Measurements from ENCODE around the gene TCF7L1.
"Not testable (repeated sequence)": the region's sequence is repeated elsewhere in the genome, so short reads cannot be mapped to it uniquely, and the experiment has no call there.

Gene TCF7L1

DNA sequence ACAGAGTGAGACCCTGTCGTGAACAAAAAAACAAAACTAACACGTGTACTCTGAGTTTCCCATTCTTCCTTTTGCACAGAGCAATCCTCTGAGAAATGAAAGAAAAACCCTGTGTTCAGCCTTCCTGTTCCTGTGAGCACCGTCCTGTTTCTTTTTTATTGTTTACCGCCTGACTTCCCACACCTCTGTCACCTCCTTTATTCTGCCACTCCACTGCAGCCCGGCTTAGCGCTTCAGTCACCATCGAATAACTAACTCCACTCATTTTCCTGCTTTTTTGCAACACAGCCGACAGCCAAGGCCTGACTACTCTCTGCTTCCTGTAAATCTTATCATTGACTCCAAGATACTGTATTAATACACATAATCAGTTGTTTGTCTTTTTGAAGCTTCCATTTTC lies 153.7 kb downstream of the TCF7L1 start:
- no peak for DNase-seq (ENCODE audit: low read depth)

GRCh38 chr2:85287721-85288120 lies 154.5 kb downstream of the TCF7L1 start:
- DNase-seq (ENCODE audit: low read depth): no peak

GRCh38 chr2:85288244-85288725 lies 155.1 kb downstream of the TCF7L1 start:
- DNase-seq (ENCODE audit: low read depth): no peak

DNA sequence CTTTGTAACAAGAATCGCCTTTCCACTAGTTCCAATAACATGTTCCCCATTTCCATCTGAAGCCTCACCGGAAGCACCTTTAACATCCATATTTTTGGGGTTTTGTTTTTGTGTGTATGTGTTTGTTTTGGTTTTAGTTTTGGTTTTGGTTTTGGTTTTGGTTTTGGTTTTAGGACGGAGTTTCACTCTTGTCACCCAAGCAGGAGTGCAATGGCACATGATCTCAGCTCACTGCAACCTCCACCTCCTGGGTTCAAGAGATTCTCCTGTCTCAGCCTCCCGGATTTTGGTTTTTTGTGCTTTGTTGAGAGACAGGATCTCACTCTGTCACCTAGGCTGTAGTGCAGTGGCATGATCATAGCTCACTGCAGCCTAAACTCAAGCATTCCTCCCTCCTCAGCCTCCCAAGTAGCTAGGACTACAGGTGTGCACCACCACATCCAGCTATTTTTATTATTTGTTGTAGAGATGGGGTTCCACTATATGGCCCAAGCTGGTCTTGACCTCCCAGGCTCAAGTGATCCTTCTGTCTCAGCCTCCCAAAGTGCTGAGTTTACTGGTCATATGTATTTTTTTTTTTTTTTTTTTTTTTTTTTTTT lies 158.3 kb downstream of the TCF7L1 start:
- DNase-seq (ENCODE audit: low read depth): no peak

DNA sequence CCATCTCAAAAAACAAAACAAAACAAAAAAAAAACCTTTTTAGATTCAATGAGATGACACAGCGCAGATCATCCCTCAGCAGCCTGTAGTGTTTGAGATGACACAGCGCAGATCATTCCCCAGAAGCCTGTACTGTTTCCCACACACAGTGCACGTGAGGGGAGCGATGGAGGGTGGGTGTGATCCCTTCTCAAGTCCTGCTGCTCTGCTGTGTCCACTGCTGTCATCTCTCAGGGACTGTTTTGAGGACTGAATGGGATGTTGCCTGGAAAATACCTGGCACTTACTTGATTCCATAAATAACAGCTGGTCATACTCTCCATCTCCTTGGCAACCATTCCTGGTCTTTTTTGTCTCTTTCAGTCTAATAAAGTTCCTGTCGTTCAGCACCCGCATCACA lies 168.9 kb downstream of the TCF7L1 start:
- no peak for DNase-seq (ENCODE audit: low read depth)

DNA sequence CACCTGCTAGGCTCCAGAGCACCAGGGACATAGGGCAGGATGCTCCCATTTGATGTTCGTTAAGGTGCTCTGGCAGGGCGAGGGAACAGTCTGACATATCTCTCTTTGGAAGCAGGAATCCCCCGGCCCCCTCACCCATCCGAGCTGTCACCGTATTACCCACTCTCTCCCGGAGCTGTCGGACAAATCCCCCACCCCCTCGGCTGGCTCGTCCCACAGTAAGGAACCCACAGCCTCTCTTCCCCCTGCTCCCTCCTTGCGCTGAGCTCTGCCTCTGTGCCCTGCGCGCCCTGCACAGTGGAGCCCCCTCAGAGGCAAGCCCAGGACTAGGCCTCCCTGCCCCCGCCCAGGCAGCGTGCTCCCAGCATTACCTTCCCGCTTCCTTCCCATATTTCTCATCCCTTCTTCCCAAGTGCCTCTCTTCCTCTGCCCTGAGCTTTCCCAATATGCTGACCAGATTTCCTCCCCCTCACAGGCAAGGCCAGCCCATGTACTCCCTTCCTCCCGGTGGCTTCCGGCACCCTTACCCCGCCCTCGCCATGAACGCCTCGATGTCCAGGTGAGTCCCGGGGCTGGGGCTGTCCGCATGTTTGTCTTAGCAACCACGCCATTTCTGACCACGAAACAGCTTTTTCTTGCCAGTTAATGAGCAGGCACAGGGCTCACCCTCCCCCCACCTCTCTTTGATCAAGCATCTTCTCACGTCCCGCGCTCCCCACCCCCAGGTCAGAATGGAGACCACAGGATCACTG lies 170.8 kb downstream of the TCF7L1 start:
- DNase-seq (ENCODE audit: low read depth): no peak

GRCh38 chr2:85307527-85307897 lies 174.3 kb downstream of the TCF7L1 start:
- DNase-seq (ENCODE audit: low read depth): no peak

DNA sequence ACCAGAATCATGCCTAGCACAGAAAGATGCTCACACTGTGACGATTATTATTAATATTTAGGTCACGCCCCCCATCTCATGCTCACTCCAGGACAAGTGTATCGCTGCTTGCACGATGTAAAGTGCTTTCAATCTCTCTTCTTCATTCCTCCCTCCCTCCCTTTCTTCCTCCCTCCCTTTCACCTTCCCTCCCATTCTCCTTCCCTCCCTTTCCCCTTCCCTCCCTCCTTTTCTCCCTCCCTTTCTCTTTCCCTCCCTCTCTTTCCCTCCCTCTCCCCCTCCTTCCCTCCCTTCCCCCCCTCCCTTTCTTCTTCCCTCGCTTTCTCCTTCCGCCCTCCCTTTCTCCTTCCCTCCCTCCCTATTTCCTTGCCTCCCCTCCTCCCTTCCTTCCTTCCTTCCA lies 175.0 kb downstream of the TCF7L1 start:
- no peak for DNase-seq (ENCODE audit: low read depth)

DNA sequence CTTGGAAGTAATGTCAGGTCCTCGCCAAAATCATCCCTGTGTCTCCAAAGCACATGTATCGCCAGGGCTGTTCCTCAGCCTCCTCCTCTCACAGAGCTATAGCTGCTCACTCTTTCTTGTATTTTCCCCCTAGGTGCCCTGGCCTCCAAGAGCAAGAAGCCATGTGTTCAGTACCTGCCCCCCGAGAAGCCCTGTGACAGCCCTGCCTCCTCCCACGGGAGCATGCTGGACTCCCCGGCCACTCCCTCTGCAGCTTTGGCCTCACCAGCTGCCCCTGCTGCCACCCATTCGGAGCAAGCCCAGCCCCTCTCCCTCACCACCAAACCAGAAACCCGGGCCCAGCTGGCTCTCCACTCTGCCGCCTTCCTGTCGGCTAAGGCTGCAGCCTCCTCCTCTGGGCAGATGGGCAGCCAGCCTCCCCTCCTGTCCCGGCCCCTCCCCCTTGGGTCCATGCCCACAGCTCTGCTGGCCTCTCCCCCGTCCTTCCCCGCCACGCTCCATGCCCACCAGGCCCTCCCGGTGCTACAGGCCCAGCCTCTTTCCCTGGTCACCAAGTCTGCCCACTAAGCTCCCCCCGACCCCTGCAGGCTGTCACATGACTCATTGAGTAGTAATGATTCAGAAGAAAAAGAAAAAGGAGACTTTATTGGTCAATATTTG lies 175.8 kb downstream of the TCF7L1 start:
- DNase-seq (ENCODE audit: low read depth): no peak

GRCh38 chr2:85309699-85310321 lies 176.6 kb downstream of the TCF7L1 start:
- no peak for DNase-seq (ENCODE audit: low read depth)

- DNase-seq (ENCODE audit: low read depth): no peak
Measured at GRCh38 chr2:85310330-85310729, 177.1 kb downstream of the TCF7L1 start.

GRCh38 chr2:85312404-85312803 lies 179.2 kb downstream of the TCF7L1 start:
- no peak for DNase-seq (ENCODE audit: low read depth)

DNA sequence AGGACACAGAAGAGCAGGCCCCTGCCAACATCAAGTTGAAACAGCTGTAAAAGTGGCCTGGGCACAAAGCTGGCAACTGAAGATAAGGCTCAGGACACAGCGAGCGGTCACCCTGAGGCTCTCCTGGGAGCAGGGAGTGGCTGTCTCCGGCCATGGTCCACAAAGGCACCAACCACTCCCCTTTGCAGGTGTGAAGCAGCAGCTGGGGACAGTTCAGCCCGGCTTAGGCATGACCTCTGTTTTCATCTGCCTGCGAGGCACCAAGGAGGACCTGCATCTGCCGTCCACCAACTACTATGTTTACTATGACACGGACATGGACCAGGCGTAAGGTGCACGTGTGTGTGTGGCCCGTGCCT lies 181.7 kb downstream of the TCF7L1 start:
- DNase-seq (ENCODE audit: low read depth): no peak

DNA sequence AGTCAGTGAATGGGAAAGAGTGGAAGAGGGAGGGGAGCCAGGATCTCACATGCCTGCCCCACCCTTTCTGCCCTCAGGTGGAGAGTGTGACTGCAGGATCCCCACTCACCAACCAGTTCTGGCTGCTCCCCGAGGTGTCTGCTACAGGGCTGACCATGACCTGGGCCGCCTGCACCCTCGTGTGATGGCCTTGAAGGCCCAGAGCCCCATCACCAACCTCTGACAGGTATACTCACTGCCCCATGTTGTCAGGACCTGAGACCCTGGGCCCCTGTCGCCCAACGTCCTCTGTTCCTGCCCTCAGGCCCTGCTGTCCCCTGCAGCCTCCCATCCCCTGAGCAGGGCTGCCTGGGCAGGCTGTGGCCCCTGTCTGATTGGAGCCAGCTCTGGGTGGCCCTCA lies 182.7 kb downstream of the TCF7L1 start:
- DNase-seq (ENCODE audit: low read depth): not testable (repeated sequence)

DNA sequence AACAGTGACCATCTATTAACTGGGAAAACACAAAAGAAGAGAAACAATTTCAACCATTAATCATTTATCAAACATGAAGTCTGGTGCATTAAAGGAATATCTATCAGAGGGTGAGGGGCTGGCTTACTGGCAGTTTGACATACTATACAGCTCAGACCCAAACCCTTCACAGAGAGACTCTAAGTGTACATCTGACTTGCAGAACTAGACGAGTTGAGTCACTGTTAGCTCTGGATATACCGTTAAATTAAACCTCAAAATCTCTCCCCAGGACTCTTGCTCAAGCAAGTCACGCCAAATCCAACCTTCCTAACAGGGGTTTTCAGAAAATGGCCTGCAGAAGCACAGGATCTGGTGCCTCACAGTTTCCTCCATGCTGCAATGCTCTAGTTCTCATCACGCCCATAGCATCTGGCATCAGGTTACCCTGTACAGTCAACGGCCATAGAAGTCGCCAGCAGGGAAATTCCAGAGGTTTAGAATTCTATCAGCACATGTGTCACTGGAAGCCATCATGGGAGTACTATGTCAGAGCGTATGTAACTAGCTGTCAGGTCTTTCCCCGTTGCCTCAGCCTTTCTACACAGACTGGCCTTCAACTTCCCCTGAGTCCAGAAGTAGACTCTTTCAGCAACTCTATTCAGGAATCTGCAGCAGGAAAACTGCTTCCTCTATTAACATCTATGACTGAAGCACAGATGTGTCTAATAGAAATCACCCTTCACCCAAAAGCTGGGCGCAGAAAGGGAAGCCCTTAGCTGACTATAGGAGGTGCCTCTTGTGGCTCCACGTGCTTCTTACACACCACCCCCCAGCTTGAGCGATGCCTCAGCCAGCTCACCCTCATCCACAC lies 185.3 kb downstream of the TCF7L1 start:
- peak; percentile 36 for DNase-seq (ENCODE audit: low read depth)

DNA sequence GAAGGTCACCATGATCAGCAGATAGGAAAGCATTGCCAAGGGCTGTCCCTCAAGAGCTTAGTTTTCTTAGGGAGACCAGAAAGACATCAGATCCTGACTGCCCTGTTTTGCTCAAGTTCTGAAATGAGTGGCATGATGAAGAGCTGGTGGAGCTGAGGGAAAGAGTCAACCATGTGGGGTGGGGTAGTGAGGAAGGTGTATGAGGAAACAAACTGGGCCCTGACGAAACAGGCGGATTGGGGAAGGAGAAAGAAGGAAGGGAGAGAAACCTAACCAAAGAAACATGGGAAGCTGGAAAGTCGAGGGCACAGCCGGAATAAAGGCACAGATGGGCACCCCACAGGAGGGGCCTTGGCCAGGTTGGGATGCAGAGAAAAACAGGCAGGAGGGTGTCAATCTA lies 186.6 kb downstream of the TCF7L1 start:
- DNase-seq (ENCODE audit: low read depth): no peak

DNA sequence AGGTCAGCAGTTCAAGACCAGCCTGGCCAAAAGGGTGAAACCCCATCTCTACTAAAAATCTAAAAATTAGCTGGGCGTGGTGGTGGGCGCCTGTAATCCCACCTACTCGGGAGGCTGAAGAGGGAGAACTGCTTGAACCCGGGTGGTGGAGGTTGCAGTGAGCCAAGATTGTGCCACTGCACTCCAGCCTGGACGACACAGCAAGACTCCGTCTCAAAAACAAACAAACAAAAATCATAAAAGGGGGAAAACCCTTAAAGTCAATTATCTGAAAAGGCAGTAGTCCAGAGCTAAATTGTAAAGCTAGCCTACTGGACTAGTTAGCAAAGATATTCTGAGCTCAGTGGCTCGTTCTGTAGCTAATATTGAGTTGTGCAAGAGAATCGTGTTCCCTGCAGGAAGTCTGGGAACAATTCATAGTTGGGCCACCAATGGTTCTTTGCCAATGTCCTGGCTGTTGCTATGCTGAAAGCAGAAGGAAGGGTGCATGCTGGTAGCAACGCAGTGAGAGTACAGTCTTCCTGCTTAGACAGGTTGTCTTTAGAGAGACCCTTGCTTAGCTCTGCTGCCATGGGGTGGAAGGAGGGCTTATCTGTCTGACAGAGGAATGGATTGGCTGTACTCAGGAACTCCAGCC lies 190.3 kb downstream of the TCF7L1 start:
- no peak for DNase-seq (ENCODE audit: low read depth)

GRCh38 chr2:85323988-85324367 lies 190.8 kb downstream of the TCF7L1 start:
- DNase-seq (ENCODE audit: low read depth): not testable (repeated sequence)

GRCh38 chr2:85324639-85325465 lies 191.7 kb downstream of the TCF7L1 start:
- no peak for DNase-seq (ENCODE audit: low read depth)

GRCh38 chr2:85325466-85325811 lies 192.2 kb downstream of the TCF7L1 start:
- DNase-seq (ENCODE audit: low read depth): no peak
